IPS-NIHi7 (cell line): ENCODE measurements around the gene OR2A25.
A peak's percentile ranks its signal among the peaks of the same experiment; 100 is the strongest.
"Not testable (repeated sequence)": the region's sequence is repeated elsewhere in the genome, so short reads cannot be mapped to it uniquely, and the experiment has no call there.

Experiments
- DNase-seq: peaks from one replicate; pipeline ENCODE4 v3.0.0; 2012; ENCODE audit warnings: mixed read lengths; ENCODE audit errors: extremely low spot score

Gene OR2A25

GRCh38 chr7:144069511-144069910, at the start of gene OR2A25:
OR2A25 (plus strand) TSS chr7:144069811; CDS start chr7:144074220, 4,409 bp downstream.
- no peak for DNase-seq

- DNase-seq = no peak
These were observed 49.3 kb upstream of the OR2A25 start for GRCh38 chr7:144020340-144020739.

- DNase-seq = no peak
These were observed 47.4 kb upstream of the OR2A25 start for GRCh38 chr7:144022169-144022568.

GRCh38 chr7:144023171-144023827, 46.3 kb upstream of the OR2A25 start:
- DNase-seq = no peak

- DNase-seq = no peak
These were observed 45.4 kb upstream of the OR2A25 start for GRCh38 chr7:144024213-144024612.

- no peak for DNase-seq
These were observed 43.3 kb upstream of the OR2A25 start for GRCh38 chr7:144026203-144026883.

- no peak for DNase-seq
These were observed 42.5 kb upstream of the OR2A25 start for GRCh38 chr7:144027070-144027469.

- no peak for DNase-seq
These were observed 41.6 kb upstream of the OR2A25 start for GRCh38 chr7:144027974-144028373.

- no peak for DNase-seq
These were observed 41.1 kb upstream of the OR2A25 start for GRCh38 chr7:144028547-144028946.

GRCh38 chr7:144032516-144032915, 37.1 kb upstream of the OR2A25 start:
- DNase-seq = no peak

- DNase-seq = no peak
These were observed 36.5 kb upstream of the OR2A25 start for GRCh38 chr7:144032985-144033709.

GRCh38 chr7:144035385-144035784, 34.2 kb upstream of the OR2A25 start:
- DNase-seq = no peak

GRCh38 chr7:144036302-144036885, 33.2 kb upstream of the OR2A25 start:
- no peak for DNase-seq

GRCh38 chr7:144037414-144038035, 32.1 kb upstream of the OR2A25 start:
- DNase-seq = no peak

- no peak for DNase-seq
These were observed 30.7 kb upstream of the OR2A25 start for GRCh38 chr7:144038887-144039286.

GRCh38 chr7:144048648-144049047, 21.0 kb upstream of the OR2A25 start, which contains the start of gene OR2A5:
OR2A5 (plus strand) TSS chr7:144048948; CDS start chr7:144050402, 1,454 bp downstream.
- no peak for DNase-seq

- DNase-seq = no peak
These were observed 20.1 kb upstream of the OR2A25 start for GRCh38 chr7:144049491-144049890.

GRCh38 chr7:144050093-144050492, 19.5 kb upstream of the OR2A25 start:
- no peak for DNase-seq

GRCh38 chr7:144050884-144051283, 18.7 kb upstream of the OR2A25 start:
- not testable (repeated sequence) for DNase-seq

GRCh38 chr7:144057954-144058353, 11.7 kb upstream of the OR2A25 start:
- no peak for DNase-seq

GRCh38 chr7:144063710-144064109, 5.9 kb upstream of the OR2A25 start:
- peak; percentile 55 for DNase-seq

GRCh38 chr7:144069953-144070352, 342 bp downstream of the OR2A25 start:
- no peak for DNase-seq
